ENCODE results near the gene PRDM5. TPM values are rescaled to one million over a fixed set of nuclear protein-coding genes. Genes with fewer than 3 reads are reported as not detected.
A peak's percentile ranks its signal among the peaks of the same experiment; 100 is the strongest.

The PRDM5 gene
- 5.9 and 9.2 TPM in 2 replicates for polyA plus RNA-seq (2014; cell fraction: cytosol; rRNA removed)
- polyA plus RNA-seq (2014; cell fraction: nucleus; rRNA removed): 9.9 and 11.3 TPM in 2 replicates

DNA sequence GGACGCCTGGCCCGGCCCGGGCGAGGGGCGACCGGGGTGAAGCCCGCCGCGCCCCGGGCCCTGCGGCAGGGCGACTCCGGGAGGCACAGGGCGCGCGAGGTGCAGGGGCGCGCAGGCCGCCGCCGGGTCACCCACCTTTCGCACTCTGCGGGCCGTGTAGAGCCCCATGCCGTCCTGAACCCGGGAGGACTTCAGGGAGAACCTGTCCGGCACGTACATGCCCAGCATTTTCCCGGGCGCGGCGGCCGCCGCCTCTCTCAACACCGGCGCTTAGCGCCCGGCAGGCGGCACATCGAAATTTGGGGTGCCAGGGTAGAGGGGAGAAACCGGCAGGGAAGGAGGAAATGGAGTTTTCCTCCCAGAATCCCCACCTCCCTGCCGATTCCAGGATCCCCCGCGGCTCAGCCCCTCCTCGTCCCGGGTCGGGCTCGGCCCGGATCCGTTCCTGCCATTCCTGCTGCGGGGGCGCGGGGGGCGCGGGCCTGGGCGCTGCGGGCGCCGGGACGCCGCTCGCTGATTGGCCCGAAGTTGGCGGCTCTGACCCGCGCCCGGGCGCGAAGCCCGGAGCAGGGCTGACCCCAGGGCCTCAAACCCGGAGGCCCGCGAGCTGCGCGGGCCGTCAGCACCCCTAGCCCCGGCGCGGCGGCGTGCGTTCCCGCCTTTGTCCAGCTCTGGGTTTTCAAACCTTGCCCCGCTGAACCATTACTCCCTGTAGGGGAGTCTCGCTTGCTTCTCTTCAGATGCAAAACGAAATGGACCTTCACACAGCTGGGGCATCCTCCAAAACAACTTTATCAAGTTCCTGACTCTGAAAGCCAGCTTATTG is at the start of gene PRDM5:
Gene PRDM5 (minus strand): TSS at position 346 of the 826 bp plus-strand sequence. CDS start 118 bp downstream, at position 228.
- peak; percentile 54 for DNase-seq (ENCODE audit: low spot score)

DNA sequence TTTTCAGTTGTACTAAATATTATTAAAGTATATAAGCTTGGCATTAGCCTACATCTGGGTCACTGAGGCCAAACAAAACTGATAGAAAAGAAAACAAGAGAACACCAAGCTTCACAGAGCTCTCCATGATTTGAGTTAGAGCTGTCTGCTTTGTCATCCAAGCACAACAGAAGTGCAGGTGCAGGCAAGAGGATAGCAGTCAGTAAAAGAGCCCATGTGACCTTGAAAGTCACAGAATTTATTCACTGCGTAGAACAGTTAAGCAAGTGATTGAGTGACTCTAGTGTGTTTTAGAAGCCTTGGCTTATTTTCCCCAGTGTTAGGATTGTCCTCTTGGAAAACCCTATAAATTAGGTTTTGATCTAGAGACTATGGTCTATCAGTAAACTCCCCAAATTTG is 49.4 kb upstream of the PRDM5 start:
- no peak for DNase-seq (ENCODE audit: low spot score)

DNA sequence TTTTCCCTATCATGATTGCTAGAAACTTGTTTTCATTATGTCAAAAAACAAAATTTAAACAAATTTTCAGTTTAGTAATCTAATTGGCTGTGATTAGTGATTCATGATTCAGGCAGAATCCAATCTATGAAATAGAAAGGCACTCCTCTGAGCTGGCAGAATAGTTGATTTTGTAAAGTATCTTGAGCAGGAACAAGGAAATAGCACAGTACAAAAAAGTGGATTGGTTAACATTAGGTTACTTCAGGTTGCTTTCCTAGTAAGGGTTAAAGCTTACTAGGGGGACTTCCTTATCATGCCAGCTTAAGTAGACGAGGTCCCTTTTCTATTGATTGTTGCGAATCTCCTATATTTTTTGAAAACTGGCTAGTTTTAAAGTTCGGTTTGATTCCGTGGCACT is 43.4 kb upstream of the PRDM5 start:
- no peak for DNase-seq (ENCODE audit: low spot score)

DNA sequence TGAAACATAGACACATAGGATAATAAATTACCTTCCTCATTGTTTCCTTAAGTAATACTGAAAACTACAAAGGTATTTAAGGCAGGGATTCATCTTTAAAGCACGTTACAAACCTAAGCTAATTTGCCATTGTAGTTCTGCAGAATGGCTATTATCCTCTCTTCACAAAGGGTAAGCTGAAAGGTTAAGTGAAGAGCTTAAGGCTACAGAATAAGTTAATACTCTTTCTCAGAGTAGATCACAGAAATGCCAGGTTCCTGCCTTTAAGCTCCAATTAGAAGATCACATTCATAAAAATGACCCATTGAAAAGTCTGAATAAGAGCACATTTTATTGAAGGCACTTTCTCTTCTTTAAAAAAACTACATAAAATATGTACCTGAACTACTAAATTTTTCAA is 42.1 kb upstream of the PRDM5 start:
- DNase-seq (ENCODE audit: low spot score): no peak

DNA sequence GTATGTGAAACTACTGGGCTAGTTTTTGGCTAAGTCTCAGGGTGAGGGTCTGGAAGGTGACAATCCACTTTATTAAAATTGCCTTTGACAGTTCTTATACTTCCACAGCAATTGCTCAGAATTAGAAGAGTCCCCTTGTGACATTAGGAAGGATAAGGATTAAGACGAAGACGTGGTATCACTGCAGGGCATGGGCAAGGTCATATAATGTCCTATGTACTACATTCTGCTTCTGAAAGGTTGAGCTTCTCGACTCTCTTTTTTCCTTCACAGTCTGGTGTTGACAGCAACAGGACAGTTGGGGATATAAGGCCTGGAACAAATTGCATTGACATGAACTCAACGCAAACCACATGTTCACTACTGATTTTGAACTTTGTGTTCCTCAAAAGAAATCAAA is 40.9 kb upstream of the PRDM5 start:
- peak; percentile 77 for DNase-seq (ENCODE audit: low spot score)

DNA sequence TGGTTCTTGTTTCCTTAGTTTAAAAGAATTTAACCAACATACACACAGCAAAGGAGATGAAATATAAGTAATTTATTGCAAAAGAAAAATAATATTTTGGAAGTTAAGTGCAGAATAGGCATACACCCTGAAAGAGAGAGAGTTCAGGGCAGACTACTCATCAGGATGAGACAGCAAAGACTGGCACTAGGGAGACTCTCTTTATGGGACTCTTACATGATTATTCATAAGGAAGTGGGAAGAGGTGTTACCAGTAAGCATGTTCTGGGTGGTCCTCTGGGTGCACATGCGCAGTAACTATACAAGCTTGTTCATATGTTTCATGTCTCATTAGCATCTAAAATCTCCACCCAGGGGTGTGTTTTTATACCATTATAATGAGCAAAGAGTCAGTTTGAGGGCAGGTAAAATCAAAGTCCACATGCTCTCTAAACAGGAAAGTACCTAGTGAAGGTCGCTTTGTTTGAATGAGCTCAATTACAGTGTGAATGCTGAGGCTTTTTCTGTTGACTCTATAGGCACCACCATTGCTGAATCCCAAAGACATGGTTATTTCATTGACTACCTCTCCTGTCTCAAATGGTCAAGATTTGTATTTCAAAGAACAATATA is 38.2 kb upstream of the PRDM5 start:
- no peak for DNase-seq (ENCODE audit: low spot score)

DNA sequence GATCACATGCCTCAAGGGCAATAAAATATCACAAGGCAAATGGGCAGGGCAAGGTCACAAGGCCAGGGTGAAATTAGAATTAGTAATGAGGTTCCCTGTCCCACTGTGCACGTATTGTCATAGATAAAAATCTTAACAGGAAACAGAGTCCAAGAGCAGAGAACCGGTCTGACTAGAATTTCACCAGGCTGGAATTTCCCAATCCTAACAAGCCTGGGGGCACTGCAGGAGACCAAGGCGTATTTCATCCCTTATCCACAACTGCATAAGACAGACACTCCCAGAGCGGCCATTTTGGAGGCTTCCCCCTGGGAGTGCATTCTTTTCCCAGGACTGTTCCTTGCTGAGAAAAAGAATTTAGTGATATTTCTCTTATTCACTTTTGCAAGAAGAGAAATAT is 25.9 kb upstream of the PRDM5 start:
- peak; percentile 48 for DNase-seq (ENCODE audit: low spot score)

DNA sequence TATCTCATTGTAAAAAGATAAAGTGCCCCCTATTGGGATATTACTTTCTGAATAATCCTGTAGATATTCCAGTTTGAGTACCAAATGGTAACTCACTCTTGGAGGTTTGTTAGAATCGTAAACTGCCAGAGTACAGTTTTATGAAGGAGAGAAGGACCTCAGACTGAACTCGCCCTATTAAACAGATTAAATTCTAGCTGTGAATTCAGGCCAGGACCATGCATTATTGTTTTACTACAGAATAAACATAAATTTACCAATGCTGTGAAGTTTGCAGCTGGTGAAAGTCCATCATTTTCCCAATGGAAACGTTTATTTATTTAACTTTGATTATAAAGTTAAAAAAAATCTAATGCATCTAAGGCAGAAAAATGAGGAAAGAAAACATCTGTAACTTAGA is 20.2 kb upstream of the PRDM5 start:
- no peak for DNase-seq (ENCODE audit: low spot score)

DNA sequence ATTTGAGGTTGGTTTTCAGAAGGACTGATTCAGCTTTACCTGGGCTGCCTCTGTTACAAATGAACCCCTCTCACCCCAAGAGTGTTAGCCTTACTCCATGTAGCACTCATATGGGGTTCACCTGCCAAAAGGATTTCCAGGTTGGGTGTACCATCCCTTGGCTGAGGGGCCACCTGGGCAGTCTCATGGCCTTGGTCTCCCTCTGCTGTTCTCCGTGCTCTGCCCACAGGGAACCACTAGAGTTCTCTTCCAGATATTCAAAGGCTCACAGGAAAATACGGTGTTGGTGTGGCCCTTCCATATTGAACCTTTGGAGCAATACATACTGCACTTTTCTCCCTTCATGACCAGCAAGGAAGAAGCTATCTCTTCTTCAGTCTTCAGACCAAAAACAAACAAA is 18.0 kb upstream of the PRDM5 start:
- no peak for DNase-seq (ENCODE audit: low spot score)

DNA sequence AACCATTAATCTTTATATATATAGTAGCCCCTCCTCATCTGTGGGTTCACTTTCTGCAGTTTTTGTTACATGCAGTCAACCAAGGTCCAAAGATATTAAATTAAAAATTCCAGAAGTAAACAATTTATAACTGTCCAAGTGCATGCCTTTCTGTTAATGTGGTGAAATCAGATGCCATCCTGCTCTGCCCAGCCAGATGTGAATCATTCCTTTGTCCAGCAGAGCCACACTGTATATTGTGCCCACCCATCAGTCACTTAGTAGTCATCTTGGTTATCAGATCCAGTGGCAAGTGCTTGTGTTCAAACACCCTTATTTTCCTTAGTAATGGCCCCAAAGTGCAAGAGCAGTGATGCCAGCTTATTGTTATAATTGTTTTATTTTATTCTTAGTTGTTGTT is 17.2 kb upstream of the PRDM5 start:
- no peak for DNase-seq (ENCODE audit: low spot score)

DNA sequence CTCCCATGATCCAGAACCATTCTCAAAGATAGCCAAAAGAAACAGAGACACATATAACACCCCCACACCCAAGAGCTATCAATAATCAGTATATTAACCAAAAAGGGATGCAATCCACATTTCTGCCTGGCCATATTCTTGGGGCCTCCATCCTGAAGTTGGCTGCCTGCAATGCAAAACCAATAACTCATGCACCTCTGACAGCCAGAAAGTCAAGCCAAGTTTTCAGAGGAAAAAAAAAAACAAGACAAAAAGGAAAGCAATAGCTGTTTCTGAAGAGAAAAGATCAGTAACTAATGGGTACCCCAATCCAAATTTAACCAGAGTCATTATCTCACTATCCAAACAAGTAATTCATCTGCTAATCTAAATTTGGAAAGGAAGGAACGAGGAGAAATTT is 7.3 kb upstream of the PRDM5 start:
- no peak for DNase-seq (ENCODE audit: low spot score)

DNA sequence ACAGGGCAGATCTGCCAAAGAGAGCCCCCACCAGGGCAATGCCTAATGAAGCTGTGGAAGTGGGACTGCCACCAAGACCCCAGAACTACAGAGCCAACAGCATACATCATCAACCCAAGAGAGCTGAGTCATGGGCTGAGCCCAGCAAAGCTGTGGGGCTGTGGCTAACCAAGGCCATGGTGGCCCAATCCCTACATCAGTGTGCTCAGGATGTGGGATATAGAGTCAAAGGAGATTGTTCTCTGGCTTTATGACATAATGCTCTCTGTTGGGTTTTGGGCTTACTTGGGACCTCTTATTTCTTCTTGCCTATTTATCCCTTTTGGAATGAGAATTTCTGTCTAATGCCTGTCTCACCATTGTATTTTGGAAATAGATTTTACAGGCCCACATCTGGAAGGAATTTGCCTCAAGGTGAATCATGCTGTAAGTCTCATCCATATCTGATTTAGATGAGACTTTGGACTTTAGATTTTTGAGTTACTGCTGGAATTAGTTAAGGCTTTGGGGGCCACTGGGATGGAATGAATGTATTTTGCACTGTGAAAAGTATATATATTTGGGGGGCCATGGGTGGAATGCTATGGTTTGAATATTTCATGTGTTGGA is 5.4 kb upstream of the PRDM5 start:
- no peak for DNase-seq (ENCODE audit: low spot score)

DNA sequence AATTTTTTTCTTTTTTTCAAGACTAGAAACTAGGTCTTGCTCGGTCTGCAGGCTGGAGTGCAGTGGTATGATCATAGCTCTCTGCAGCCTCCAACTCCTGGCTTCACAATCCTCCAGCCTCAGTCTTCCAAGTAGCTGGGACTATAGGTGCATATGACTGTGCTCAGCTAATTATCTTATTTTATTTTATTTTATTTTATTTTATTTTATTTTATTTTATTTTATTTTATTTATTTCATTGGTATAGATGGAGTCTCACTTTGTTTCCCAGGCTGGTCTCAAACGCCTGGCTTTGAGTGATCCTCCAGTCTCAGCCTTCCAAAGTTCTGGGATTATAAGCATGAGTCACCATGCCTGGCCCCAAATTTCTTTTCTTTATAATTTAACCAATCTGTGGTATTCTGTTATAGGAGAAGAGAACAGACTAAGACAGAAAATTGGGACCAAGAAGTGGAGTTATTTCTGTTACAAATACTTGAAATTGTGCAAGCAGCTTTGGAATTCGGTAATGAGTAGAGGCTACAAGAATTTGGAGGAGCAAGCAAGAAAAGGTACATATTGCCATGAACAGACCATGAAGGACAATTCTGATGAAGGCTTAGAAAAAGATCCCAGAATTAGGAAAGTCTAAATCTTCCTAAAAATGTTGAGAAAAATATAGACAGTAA is 4.0 kb upstream of the PRDM5 start:
- no peak for DNase-seq (ENCODE audit: low spot score)

DNA sequence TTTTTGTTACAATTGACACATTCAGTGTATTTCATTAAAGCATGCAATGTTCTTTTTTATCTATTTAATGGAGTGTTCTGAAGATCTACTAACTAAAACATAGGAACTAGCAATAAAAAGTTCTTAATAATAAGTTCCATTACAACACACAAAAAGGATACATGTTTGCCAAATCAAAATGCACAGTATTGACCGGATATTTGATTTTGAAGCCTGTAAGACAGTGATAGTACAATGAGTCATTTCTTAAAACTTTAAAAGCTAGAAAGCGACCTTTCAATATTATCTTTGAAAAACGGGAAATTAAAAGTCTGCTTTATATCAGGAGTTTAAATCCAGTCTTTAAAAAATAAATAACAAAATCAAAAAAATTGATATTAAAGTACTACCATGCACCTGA is 2.4 kb upstream of the PRDM5 start:
- DNase-seq (ENCODE audit: low spot score): no peak

DNA sequence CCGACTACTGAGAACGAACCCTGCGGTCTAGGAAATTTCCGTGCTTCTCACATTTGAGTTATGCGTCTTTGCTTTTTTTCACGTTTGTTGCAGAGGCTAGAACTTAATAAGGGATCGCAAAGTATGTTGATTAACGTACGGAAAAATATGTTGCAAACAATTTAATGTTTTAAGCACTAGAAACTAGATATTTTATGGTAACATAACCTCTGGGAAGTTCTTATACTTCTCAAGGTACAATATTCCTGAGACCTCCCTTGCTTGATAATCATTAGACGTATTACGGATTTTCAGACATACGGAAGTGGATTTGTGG is 639 bp upstream of the PRDM5 start:
- DNase-seq (ENCODE audit: low spot score): no peak

DNA sequence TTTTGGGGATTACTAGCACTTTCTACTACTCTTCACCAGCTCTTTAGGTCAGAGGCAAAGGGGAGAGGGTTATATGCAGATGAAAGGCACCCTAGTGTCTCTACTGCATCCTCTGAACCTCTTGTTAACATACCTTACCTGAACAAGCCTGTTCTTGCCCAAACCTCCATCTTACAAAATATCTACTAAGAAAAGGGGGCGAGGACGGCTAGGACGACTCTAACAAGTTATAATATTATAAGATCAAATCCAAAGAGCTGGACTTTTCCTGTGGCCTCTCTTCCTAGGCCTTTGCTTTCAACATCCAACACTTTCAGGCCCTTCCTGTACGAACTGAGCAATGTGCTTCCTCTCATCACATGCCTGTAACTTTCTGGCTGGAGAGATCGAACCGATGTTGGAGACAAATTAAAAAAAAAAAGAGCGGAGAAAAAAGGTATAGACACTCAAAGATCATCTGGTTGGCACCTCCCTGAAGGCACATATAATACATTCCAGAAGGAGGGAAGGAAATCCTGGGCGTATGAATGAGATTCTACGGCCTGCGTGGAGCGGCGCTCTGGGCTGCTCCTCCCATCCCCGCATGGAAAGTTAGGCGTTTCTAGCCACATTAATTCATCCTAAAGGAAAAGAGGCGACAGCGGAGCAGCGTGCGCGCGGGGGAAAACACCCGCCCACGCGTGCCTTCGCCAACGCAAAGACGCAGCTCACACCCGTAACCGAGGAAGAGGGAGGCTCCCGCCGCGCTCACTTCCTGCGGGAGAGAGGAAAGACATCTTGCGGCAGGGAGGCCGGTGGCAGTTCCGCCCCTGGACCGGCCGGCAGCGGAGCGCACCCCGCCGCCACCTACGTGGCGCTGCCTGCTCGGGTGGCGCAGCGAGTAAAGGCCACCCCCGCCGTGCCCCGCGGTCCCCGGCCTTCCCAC is 808 bp downstream of the PRDM5 start:
- peak; percentile 63 for DNase-seq (ENCODE audit: low spot score)

DNA sequence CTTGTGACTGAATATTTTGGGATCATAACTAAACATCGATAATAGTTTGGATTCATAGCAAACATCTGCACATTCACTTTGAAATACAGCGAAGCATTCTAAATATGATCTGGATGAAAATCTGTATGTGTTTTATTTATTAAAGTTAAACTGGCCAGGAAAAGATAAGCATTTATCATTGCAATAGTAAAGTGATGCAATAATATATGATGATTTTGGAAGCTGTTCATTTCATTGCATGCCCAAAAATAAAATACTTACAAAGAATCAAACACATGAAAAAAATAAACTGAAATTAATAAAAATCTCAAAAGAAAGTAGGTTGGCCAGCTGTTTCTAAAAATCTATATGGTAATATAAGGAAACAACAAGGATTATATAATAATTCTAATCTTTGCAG is 1.9 kb downstream of the PRDM5 start:
- DNase-seq (ENCODE audit: low spot score): no peak

DNA sequence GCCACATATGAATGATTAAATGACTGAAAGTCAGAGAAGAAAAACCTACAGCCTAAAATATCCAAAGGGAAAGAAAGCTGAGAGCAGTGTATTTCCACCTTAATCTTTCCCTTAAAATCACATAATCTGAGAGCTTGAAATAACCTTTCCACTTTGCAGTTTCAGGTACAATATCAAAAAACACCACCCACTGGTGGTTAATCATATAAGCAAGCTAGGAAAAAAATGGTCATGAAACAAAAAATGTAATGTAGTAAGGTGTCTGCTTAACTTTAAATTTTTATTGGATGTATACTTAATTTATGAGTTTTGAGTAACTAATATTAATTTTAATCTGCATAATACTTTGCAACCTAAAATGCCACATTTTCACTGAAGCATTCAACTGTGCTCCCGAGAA is 3.2 kb downstream of the PRDM5 start:
- DNase-seq (ENCODE audit: low spot score): no peak

DNA sequence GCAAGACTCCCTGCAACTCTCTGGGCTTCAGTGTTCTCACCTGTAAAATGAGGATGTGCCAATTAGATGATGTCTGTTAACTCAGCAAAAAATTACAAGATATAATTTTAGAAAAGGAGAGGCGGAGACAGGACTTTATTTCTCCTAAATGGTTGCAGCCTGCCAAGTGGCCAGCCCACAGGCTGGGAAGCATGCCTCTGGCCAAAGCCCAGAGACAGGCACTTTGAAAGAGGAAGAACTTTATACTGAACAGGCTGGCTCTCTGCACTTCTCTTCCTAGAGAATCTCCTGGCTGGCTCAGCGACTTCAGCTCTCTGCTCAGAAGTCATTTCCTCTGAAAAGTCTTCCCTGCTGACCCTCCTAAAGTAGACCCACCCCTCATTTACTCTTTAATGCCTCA is 3.7 kb downstream of the PRDM5 start:
- no peak for DNase-seq (ENCODE audit: low spot score)

DNA sequence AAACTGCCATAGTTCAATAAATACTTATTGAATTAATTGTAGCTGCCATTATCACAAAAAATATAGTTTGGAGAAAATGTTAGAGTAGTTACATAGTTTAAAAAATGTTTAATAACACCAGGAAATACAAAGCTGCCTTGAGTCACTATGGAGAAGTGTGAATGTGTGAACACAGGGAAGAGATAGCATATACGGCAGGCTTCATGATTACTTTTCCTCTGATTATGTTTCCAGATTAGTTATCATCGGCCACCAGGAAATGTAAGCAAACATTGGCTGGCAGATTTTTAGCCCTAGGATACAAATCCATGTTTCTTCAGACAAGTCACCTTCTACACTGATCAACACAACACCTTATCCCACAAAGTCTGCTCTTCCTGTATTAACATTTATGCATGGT is 4.4 kb downstream of the PRDM5 start:
- DNase-seq (ENCODE audit: low spot score): no peak

DNA sequence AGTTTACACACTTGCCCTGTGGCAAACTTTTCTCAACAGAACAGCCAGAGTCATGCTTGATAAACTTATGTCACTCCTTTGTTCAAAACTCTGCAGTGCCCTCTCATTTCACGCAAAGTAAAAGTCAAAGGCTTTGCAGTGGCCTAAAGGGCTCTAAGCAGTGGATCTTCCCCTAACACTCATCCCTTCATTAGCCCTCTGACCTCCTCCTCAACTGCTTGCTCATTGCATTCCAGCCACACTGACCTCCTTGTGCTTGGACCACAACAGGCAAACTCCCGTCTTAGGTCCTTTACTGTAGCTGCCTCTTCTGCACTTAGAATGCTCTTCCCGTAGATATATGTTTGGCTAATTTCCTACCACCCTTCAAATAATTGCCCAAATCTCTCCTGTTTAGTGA is 5.6 kb downstream of the PRDM5 start:
- no peak for DNase-seq (ENCODE audit: low spot score)
